IPS-11a (cell line): Measurements from ENCODE around the gene VPS52.

Source experiments
- H3K4me3 ChIP-seq: one replicate; pipeline ENCODE4 v1.5.1; 2013; ENCODE audit warnings: low read depth, low read length, control low read depth

The VPS52 gene, protein sequence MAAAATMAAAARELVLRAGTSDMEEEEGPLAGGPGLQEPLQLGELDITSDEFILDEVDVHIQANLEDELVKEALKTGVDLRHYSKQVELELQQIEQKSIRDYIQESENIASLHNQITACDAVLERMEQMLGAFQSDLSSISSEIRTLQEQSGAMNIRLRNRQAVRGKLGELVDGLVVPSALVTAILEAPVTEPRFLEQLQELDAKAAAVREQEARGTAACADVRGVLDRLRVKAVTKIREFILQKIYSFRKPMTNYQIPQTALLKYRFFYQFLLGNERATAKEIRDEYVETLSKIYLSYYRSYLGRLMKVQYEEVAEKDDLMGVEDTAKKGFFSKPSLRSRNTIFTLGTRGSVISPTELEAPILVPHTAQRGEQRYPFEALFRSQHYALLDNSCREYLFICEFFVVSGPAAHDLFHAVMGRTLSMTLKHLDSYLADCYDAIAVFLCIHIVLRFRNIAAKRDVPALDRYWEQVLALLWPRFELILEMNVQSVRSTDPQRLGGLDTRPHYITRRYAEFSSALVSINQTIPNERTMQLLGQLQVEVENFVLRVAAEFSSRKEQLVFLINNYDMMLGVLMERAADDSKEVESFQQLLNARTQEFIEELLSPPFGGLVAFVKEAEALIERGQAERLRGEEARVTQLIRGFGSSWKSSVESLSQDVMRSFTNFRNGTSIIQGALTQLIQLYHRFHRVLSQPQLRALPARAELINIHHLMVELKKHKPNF

DNA sequence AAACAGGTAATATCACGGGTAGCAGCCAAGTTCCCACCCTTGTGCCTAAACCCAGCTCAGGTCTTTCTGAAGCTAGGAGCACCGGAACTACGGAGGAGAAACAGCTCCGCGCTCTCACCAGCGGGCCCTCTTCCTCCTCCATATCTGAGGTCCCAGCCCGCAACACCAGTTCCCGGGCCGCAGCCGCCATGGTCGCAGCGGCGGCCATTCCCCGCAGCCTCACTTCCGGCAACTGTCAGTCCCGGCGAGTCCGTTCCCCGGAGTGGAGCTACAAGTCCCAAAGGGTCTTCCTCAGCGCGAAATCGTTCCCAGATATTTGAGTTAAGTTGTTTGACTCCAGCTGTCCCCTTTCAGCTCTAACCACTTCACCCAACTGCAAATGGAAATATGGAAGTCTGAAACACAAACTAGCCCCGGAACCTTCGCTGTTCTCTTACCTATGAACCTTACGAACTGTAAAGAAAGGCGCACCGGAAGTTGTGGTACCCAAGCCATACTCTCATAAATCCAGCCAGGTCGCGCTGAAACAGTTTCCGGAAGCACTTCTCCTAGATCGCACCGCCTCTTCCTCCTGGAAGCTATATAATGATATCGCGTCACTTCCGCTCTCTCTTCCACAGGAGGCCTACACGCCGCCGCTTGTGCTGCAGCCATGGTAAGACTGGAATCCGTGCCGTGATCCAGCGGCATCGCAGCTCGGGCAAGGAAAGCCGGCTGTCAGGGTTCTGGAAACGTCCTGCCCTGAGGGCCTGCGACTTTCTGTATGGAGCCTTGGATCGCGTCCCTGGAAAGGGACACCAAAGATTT lies at the start of gene VPS52, which contains the start of gene RPS18:
Gene VPS52, minus strand, starts transcription at position 409 of the 807 bp plus-strand sequence. Its CDS starts 201 bp downstream, at position 208.
Gene RPS18, plus strand, starts transcription at position 608 of the 807 bp plus-strand sequence. Its CDS starts 45 bp downstream, at position 653.
- peak within 1 kb of the TSS; percentile 86 for H3K4me3 ChIP-seq

DNA sequence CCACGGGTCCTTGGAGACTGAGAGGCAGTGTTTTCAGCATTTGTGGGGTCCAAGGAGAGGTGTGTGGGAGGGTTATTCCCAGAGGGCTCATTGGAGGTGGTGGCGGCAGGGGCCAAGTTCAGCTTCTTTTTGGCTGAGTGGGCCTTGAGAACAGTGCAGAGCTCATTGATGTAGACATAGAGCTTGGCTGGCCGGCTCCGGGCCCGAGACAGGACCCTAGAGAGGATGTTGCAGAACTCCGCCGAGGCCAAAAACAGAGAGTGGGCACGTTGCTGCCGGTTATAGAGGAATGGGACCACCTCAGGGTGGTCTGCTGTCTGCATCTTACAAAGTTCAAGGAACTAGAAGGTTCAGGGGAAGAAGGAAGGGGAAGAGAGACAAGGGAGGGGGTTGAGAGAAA lies 49.6 kb upstream of the VPS52 start:
- H3K4me3 ChIP-seq: no peak overlapping the region

DNA sequence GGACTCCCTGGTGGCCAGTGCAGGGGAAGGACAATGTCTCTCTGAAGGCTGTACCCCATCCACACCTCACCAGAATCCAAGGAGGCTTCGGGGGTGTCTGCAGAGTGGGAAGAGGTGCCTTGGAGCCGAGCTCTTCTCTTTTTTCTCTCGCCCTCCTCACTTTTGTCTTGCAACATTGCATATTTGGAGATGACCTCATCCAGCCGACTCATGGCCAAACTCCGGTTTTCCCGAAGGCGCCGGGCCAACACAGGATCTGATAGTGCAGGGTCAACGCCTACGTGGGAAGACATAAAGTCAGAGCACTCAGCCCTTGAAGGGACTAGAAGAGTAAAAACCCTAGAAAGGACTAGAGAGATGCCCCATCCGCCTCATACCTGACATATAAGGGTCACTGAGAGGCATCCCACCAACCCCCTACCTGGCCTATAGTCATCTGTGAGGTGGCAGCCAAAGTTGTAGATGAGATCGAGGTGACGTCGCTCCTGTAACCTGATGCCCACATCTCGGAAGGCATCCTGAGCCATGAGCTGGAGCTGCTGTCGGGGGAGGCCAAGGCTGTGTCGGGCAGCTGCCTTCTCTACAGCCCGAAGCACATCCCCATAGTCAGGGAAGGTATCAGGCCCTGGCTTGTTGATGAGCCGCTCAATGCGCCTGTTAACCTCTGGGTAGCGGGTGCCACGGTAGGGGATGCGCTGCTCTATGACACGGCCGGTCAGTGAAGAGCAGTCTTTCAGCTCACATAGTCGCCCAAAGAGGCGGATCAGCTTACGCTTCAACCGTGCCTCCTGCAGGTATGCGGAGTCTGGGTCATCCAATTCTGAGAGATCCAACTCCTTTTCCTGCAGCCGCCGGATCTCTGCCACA lies 48.9 kb upstream of the VPS52 start:
- no peak overlapping the region for H3K4me3 ChIP-seq

DNA sequence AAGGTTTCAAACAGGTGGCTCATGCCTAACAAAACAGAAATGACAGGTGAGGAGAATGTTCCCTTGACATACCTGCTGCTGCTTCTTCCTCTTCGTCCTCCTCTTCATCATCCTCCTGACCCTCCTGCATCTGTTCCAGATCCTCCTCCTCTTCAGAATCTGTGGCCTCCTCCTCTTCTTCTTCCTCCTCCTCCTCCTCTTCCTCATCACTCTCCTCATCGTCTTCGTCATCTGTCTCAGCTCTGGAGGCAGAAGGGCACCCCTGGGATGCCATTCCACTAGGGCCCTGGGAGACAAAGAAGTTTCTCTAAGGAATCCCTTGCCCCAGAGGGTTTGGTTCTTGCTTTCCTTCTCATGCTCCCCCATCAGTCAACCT lies 48.3 kb upstream of the VPS52 start:
- H3K4me3 ChIP-seq: no peak overlapping the region

DNA sequence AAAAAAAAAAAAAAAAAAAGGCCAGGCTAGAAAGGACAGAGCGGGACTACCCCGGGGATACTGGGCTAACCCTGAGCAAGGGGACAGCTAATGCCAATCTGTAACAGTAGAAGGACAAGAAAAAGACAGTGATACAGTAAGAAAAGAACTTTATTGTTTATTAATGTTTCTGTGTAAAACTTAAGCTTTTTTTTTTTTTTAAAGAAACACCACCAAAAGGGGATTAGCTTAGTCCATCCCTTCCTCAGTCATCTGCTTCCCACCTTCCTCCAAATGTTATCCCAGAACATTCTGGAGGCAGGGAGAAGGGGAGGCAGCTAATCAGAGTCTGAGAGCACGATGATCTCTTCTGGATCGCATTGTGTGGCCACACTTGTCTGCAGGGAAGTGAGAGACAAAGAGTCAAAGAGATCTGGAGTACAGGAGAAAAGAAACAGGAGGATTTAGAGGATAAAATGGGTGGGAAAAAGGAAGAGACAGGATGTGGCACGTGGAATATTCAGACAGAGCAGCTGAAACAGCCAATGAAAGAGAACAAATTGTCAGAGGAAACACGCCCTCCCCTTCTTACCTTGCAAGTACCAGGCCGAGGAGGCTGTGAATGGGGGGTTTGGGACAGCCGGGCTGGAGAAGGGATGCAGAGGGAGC lies 46.9 kb upstream of the VPS52 start:
- H3K4me3 ChIP-seq: no peak overlapping the region

DNA sequence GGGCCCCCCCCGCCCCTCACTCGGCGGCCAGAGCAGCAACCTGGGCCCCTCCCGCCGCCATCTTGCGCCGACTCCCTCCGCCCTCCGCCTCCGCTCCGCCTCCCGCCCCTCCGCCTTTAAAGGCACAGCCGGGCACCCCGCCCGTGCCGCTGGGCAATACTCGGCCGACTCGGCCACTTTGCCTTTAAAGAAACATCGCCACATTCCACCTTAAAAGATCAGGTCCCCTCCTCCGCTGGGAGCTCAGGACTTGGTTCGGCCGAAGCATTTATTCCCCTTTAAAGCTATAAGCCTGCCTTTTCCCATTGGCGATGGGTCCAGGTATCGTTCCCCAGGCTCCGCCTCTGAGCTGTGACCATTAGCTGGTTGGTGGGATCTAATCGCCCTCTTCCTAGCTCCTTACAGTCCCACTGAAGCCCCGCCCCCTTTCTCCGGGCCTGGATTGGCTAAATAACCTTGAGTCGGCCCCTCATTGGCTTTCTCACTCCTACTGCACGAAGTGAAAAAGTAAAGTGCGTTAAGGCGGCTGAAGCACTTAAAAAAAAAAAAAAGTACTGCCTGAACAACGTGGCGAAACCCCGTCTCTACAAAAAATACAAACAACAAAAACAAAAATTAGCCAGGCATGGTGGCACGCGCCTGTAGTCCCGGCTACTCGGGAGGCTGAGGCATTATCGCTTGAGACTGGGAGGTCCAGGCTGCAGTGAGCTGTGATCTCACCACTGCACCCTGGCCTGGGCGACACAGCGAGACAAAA lies 46.2 kb upstream of the VPS52 start, which contains the start of gene ZBTB22:
Gene ZBTB22, minus strand, starts transcription at position 76 of the 757 bp plus-strand sequence. CDS start 828 bp downstream, outside the sequence.
- peak within 1 kb of the TSS; percentile 55 for H3K4me3 ChIP-seq

DNA sequence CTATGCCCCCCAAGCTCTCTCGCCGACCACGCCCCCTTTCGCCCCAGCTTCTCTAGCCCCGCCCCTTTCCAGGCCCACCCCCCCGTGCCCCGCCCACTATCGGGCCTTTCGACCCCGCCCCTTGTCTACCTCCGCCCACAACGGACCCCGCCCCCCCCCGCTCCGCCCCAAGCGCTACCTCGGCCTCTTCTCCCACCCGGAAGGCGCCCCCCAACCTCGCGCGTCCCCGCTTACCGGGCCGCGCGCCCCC lies 45.7 kb upstream of the VPS52 start:
- peak overlapping the region; percentile 22 for H3K4me3 ChIP-seq

DNA sequence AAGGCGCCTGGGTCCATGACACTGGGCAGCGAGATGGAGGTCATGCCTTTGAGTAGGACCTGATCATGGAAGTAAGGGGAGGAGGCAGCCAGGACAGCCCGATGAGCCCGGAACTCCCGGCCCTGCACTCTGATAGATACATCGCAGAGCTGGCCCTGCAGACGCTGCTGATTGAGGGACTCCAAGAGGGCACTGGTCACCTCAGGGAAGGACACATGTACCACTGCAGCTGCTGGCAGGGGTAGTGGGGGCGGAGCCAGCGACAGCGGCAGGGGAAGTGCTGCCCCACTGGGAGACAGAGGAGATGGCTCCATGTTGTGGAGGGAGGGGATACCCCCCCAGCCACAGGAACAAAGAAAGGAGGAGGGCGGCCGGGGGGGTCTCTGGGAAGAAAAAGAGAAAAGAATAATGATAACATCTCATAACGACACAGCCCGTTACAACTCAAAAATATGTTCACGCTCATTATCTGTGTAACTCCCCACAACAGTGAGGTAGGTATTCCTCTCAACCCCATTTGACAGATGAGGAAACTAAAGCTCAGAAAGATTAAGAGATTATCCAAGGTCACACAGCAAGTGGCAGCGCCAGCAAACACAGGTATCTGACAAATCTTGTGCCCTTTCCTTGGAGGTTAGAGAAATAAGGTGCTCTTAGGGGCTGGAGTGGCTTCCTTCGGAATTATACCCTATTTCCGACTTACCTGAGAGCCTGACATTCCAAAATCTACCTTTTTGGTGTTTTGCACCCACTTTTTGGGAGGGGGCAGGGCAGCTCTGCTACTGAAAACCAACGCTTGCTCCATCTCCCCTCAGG lies 45.1 kb upstream of the VPS52 start:
- H3K4me3 ChIP-seq: peak overlapping the region; percentile 22

DNA sequence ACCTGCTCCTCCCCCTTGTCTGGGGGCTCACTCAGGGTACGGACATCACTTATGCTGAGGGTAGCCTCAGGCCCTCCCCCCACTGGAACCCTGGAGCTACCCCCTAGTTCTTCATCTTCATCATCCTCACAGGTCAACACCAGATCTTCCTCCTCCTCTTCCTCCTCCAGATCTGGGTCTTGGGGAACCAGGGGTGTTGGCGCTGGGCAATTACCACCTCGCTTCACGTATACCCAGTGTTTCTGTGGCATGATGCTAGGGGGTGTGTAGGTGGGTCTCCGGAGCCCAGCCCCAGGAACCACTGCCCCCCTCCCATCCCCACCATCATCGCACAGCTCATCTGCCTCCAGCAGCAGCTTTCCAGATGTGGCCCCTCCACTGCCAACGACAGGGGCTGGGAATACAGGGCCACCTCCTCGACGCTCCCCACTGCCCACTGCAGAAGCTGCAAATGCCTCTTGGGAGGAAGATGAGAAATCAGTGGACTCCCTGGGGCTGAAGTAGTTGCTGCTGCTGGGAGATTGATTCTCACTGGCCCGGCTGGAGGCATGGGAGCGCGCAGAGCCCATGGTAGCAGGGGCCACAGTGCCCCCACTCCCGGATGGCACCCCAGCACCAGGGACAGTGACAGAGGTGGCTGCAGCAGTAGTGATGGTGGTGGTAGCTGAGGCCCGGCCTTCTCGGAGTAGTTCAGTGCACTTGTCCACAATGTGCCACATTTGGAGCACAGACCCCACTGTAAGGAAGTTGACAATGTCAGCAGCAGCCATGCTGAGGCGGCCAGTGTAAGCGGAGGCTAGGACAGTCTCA lies 44.3 kb upstream of the VPS52 start:
- no peak overlapping the region for H3K4me3 ChIP-seq

DNA sequence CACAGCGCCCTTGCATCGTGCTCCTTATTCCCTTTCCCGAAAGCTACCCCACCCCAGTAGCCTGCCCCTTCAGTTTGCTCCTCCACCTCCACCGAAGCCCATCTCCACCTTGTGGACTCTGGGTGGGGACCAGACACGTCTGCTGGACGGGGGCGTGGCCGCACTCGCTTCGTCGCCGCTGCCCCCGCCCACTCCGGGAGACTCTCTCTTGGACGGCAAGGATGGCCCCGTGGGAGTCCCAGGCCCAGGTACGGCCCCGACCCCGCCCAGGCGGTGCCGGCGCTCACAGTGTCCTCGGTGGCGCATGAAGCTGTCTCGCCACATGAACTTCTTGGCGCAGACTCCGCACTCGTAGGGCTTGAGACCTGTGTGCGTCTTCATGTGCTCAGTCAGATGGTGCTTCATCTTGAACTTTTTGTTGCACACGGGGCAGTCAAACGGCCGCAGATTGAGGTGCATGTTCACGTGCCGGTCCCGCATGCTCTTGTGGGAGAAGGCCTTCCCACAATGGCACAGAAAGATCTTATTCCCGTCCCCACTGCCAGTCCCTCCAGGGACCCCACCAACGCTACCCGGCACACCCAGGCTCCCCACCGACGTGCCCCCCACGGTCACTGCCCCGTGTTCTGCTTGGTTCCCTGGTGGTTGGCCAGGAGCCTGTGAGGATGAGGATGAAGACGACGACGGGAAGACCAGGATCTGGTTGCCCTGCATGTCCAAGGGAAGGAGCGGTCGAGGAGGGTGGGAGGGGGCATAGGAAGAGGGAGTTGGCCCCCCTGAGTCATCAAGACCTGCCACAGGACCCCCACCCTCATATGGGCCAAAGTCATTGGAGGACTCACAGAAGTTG lies 43.5 kb upstream of the VPS52 start:
- peak overlapping the region; percentile 89 for H3K4me3 ChIP-seq

DNA sequence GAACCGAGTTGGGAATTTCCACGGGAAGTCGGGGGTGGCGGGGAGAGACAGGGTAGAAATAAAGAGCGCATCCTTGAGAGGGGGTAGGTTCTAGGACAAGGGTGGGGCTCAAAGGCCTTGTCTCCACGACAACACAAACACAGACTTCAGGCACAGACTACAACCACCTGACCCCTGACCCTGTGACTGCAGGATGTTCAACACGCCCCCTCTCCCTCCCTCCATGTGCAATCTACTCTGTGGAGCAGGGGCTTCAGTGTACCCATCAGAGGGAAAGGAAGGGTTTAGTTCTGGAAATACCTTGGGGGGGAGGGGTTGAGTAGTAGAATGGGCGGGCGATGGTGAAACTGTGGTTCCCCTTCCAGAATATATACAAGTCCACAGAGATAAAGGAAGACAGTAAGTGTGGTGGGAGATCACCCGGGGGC lies 42.9 kb upstream of the VPS52 start:
- peak overlapping the region; percentile 89 for H3K4me3 ChIP-seq

DNA sequence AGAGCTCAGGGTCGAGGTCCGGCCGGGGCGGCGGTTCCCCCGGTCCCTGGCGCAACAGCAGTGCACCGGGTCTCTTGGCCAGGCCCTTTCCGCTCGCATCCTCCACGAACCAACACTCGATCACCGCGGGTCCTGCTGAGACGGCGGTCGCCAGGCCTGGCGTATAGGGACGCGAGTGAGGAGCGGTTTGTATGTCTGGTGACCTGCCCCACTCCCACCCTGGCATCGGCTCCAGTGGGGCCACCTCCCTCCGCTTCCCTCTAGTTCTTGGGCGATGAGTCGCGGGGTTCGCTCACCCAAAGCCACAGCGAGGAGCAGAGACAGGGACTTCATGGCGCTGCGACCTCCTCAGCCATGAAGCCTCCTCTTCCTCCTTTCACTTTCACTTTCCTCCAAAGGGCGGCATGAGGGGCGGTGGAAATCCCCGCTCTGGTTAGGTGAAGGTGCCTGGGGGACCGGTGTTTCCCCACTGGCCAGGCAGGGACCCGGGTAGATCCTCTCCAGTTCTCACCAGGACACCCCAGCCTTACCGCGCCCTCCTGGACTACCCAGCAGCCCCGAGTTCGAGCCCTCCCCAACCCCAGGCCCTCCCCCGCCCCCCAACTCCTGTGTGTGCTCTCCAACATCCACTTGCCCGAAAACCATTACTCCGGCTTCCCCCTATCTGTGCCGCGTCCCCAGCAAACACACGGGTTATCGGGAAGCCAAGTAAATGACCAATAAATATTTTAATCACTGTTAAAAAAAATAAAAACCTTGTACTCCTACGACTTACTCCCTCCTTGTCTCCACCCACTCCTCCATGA lies 42.2 kb upstream of the VPS52 start, which contains the start of gene TAPBP:
Gene TAPBP, minus strand, starts transcription at position 370 of the 806 bp plus-strand sequence. Its CDS starts 37 bp downstream, at position 333.
- peak within 1 kb of the TSS; percentile 89 for H3K4me3 ChIP-seq

DNA sequence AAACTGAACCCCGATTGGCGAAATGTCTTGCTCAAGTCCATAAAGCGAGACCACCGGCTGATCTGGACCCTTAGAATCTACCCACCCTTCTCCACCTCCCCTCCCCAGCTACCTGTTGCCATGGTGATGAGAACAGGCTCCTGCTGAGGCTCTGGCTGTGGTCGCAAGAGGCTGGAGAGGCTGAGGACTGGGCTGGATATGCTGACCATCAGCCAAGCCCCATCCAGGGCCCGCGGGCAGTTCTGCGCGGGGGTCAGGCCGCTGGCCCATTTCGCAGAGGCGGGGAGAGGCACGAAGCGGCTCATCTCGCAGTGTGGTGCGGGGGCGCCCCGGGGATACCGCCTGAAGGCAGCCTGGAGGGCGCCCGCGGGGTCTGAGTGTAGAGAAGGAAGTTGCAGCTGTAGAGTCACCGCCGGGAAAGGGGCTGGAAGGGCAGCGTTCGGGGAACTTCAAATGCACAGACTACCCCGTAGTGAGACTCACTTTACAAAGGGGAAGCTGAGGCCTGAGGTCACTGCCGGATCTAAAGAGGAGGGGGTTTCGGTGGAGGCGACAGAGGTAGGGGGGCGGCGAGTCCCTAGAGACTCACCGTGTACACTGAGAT lies 41.5 kb upstream of the VPS52 start:
- peak overlapping the region; percentile 89 for H3K4me3 ChIP-seq

DNA sequence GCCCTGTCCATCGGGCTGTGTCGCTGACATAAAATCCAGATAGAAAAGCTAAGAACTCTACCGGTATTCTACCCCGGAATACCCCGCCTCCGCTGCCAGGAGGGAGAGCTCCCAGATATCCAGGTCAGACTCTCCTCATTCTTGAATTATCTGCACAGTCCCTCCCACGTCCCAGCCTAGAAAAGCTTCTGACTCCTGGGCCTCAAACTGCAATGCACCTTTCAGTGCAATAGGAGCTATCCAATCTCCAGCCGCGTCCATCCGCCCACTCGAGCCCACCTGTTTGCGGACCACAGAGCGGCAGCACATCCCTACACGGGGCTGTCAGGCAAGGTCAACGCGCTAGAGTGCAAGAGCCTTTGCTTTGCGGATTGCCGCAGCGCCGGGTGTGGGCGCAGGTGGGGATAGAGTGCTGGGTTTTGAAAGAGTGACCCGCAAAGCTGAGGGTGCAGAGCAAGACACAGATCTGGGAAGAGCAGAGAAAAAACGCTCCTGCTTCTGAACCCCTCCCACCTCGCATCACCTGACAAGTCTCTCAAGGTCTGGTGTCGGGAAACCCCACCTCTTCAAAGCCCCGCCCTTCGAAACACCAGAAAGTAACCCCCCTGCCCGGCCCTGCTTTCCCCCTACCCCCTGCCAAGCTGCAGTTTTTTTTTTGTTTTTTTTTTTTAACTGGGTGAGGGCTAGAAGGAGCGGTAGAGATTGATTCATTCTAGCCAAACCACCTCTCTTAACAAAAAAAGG lies 40.9 kb upstream of the VPS52 start:
- H3K4me3 ChIP-seq: peak overlapping the region; percentile 89

DNA sequence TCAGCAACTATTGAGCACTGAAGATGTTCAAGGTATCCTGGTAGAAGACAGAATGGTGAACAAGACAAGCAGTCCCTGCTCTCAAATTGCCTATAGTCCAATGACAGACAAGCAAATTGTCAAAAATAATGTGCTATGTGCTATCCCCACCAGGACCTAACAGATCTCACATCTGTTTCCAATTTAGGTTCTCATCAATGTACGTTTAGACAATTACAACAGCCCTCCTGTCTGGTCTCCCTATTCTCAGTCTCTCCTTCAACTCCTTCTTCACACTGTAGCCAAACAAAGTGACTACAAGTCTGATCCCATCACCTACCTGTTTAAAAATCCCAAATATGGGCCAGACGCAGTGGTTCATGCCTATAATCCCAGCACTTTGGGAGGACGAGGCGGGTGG lies 34.7 kb upstream of the VPS52 start:
- no peak overlapping the region for H3K4me3 ChIP-seq
